H7 (cell line): ENCODE data around the gene ZNF570. TPM values are rescaled to one million over a fixed set of nuclear protein-coding genes. Genes with fewer than 3 reads are reported as not detected.

ENCODE experiments used
- DNase-seq: peaks from one replicate; pipeline ENCODE4 v3.0.0; 2012
- H3K27me3 ChIP-seq: 2 replicates; pipeline ENCODE4 v1.6.0; 2011; ENCODE audit warnings: mild to moderate bottlenecking, low read length; ENCODE audit not compliant: control insufficient read depth, insufficient read depth
- H3K36me3 ChIP-seq: replicated peaks from 2 replicates; pipeline ENCODE4 v1.5.1; 2011; ENCODE audit warnings: low read length; ENCODE audit not compliant: control insufficient read depth, insufficient read depth
- H3K4me3 ChIP-seq: 2 replicates; pipeline ENCODE4 v1.5.1; 2011; ENCODE audit warnings: low read depth, mild to moderate bottlenecking, control low read depth, low read length, moderate library complexity; ENCODE audit not compliant: insufficient read depth
- total RNA-seq: library from RNA; depleted of rRNA; stranded (reverse); fragments of >200 nt; shearing (Covaris generic); gene quantifications from 2 replicates; pipeline ENCODE4 v1.2.3, GENCODE V29; 2014; rRNA removed

Gene ZNF570
- total RNA-seq, 1 experiment from 2014 or later = 4.2 TPM

DNA sequence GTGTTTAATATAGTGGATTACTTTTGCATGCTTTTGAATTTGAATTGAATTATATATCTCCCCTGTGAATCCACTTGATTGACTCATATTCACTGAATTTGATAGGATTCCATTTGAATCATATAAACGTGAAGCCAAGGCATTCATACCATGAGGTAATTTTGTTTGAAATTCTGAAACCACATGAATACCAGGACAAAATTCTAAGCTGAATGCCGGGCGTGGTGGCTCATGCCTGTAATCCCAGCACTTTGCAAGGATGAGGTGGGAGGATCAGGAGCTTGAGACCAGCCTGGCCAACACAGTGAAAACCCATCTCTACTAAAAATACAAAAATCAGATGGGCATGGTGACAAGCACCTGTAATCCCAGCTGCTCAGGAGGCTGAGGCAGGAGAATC, 42.0 kb downstream of the ZNF570 start:
- no peaks in the 10 kb centered on the region for H3K27me3 ChIP-seq
- no peak for DNase-seq
- H3K36me3 ChIP-seq = peaks cover 2% of the 10 kb centered on the region

DNA sequence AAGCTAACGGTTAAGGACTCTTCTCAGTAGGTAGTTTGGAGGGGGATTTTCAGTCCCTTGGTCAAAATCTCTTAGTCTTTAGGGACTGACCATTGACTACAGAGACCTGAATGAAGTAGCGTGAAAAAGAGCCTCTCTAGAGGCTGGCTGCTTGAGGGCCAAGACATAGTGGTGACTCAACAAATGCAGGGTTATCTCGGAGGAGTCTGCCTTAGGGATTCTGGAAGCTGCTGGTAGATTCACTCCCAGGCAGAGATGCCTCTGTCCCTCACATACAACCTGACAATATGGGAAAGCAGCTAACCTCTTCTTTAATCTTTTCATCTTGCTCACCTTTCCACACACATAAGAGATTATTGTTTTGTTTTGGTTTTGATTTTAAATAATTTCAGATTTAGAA, 42.7 kb downstream of the ZNF570 start:
- Histone ChIP-seq H3K27me3 (no peaks in the 10 kb centered on the region), H3K4me3 (no peak overlapping the region), H3K36me3 (peaks cover 2% of the 10 kb centered on the region)
- DNase-seq = no peak

More for the DNA sequence above, 42.0 kb downstream of the ZNF570 start:
- H3K4me3 ChIP-seq = no peak overlapping the region

DNA sequence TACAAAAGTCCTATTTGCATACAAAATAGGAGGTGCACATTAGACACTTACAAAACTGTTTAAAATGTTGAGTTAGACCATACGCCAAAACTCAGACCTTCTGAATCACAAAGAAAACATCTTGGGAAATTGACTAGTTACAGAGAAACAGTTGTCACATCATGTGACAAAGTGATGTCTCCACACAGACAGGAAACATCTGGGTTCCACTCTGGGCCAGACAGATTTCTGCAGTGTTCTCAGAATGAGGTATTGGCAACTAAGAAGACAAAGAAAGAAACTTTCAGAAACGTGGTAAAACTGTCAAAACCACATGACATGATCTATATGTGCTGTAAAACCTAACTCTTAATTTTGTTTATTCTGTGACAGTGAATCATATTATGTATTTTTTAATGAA, 44.2 kb downstream of the ZNF570 start:
- Histone ChIP-seq H3K36me3 (peaks cover 2% of the 10 kb centered on the region), H3K4me3 (no peak overlapping the region), H3K27me3 (no peaks in the 10 kb centered on the region)
- no peak for DNase-seq

GRCh38 chr19:37519890-37520289, 50.7 kb downstream of the ZNF570 start:
- Histone ChIP-seq H3K36me3 (peaks cover 6% of the 10 kb centered on the region), H3K27me3 (no peaks in the 10 kb centered on the region)

GRCh38 chr19:37537391-37537947, 68.3 kb downstream of the ZNF570 start:
- no peak overlapping the region for H3K4me3 ChIP-seq
- peaks cover 30% of the 10 kb centered on the region for H3K36me3 ChIP-seq
- no peak for DNase-seq
- no peaks in the 10 kb centered on the region for H3K27me3 ChIP-seq

More at GRCh38 chr19:37519890-37520289, 50.7 kb downstream of the ZNF570 start:
- H3K4me3 ChIP-seq = no peak overlapping the region
- DNase-seq = no peak

Other genes with a start within 250 kb of the ZNF570 start
- 1.8 and 4.8 TPM in 2 replicates for gene ZNF527, start 98.3 kb upstream of the ZNF570 start, total RNA-seq
- 7.4 and 12.5 TPM in 2 replicates for gene ZNF569, start 1.9 kb upstream of the ZNF570 start, total RNA-seq
- 2.1 and 5.7 TPM in 2 replicates for gene ZNF793, start 37.6 kb downstream of the ZNF570 start, total RNA-seq
- gene ZNF571, start 125.4 kb downstream of the ZNF570 start, total RNA-seq = 2.0 and 10.2 TPM in 2 replicates
- gene ZNF540, start 125.5 kb downstream of the ZNF570 start, total RNA-seq = not detected in 2 replicates
- gene ZFP30, start 186.1 kb downstream of the ZNF570 start, total RNA-seq = 6.5 and 10.5 TPM in 2 replicates